ENCODE results near the gene CSNK1D. TPM values are rescaled to one million over a fixed set of nuclear protein-coding genes. Genes with fewer than 3 reads are reported as not detected.

CSNK1D gene
- total and polyA plus RNA-seq, 2 experiments from 2014 or later = 55.3 to 66.4 TPM

GRCh38 chr17:82247182-82247823, 26.2 kb downstream of the CSNK1D start:
- Histone ChIP-seq H3K4me2 (no peak overlapping the region), H3K36me3 (ENCODE audit: insufficient read depth) (peaks cover 45% of the 10 kb centered on the region), H3K79me2 (replicated peaks; ENCODE audit: insufficient read depth) (peaks cover 50% of the 10 kb centered on the region), H3K27ac (ENCODE audit: low read depth) (no peak overlapping the region), H3K4me1 (ENCODE audit: insufficient read depth) (no peaks in the 10 kb centered on the region), H2AFZ (no peak overlapping the region), H3K27me3 (ENCODE audit: insufficient read depth) (no peaks in the 10 kb centered on the region), H4K20me1 (replicated peaks; ENCODE audit: insufficient read depth) (peaks cover 49% of the 10 kb centered on the region), H3F3A (replicated peaks; ENCODE audit: low read depth) (peaks cover 7% of the 10 kb centered on the region; the same call in 1 of the 2 replicates), H3K9me2 (ENCODE audit: insufficient read depth) (no peaks in the 10 kb centered on the region), H3K4me3 (no peak overlapping the region)
- Mint-ChIP-seq H3K9me3 (peaks cover 1% of the 10 kb centered on the region; the same call in 1 of the 3 replicates), H3K27me3 (ENCODE audit: insufficient read depth, low read depth, poor library complexity) (peaks cover 14% of the 10 kb centered on the region), H3K36me3 (ENCODE audit: low read depth) (peaks cover 93% of the 10 kb centered on the region), H3K4me1 (peaks cover 4% of the 10 kb centered on the region; the same call in 2 of the 3 replicates), H3K4me3 (no peak overlapping the region), H3K27ac (no peak overlapping the region)
- no peak for TF ChIP-seq EZH2phosphoT487 (IDR thresholded peaks at IDR 0.05; ENCODE audit: unreplicated experiment)
- TF ChIP-seq, protein P1, sequence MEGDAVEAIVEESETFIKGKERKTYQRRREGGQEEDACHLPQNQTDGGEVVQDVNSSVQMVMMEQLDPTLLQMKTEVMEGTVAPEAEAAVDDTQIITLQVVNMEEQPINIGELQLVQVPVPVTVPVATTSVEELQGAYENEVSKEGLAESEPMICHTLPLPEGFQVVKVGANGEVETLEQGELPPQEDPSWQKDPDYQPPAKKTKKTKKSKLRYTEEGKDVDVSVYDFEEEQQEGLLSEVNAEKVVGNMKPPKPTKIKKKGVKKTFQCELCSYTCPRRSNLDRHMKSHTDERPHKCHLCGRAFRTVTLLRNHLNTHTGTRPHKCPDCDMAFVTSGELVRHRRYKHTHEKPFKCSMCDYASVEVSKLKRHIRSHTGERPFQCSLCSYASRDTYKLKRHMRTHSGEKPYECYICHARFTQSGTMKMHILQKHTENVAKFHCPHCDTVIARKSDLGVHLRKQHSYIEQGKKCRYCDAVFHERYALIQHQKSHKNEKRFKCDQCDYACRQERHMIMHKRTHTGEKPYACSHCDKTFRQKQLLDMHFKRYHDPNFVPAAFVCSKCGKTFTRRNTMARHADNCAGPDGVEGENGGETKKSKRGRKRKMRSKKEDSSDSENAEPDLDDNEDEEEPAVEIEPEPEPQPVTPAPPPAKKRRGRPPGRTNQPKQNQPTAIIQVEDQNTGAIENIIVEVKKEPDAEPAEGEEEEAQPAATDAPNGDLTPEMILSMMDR (conservative IDR thresholded peaks at IDR 0.05; ENCODE audit: low read depth in 2 of 2) = no peak
- TF ChIP-seq STAT1 (IDR thresholded peaks at IDR 0.05; ENCODE audit: unreplicated experiment) = no peak
- TF ChIP-seq REST (IDR thresholded peaks at IDR 0.05; ENCODE audit: unreplicated experiment) = no peak
- no peak for TF ChIP-seq ZNF462 (CRISPR knock-in tag; IDR thresholded peaks at IDR 0.05)
- no peak for TF ChIP-seq JUNB (IDR thresholded peaks at IDR 0.05; ENCODE audit: unreplicated experiment)
- TF ChIP-seq EZH2 (IDR thresholded peaks at IDR 0.05; ENCODE audit: low read depth, unreplicated experiment) = no peak
- TF ChIP-seq CREB1 (CRISPR knock-in tag; IDR thresholded peaks at IDR 0.05; ENCODE audit: low read depth) = no peak
- no peak for TF ChIP-seq ZNF331 (CRISPR knock-in tag; IDR thresholded peaks at IDR 0.05; ENCODE audit: low read depth)
- ATAC-seq (no peak), DNase-seq (ENCODE audit: low spot score) (no peak)
